Left ventricle myocardium inferior (tissue), 1 donor: Measurements from ENCODE around the gene EIF4EBP2. TPM values are rescaled to one million over a fixed set of nuclear protein-coding genes. Genes with fewer than 3 reads are reported as not detected.

Source experiments
- DNase-seq: peaks from one replicate; pipeline ENCODE4 v3.0.0-alpha.2; 2020
- H3K27ac ChIP-seq: fragments of 200-600 bp; replicated peaks from 2 replicates; pipeline ENCODE4 v1.8.0; 2021
- H3K27me3 ChIP-seq: fragments of 200-600 bp; 2 replicates; pipeline ENCODE4 v1.8.0; 2021; ENCODE audit warnings: low read depth
- H3K36me3 ChIP-seq: fragments of 200-600 bp; 2 replicates; pipeline ENCODE4 v1.8.0; 2021
- H3K4me1 ChIP-seq: fragments of 200-600 bp; 2 replicates; pipeline ENCODE4 v1.8.0; 2021
- H3K4me3 ChIP-seq: fragments of 200-600 bp; 2 replicates; pipeline ENCODE4 v1.8.0; 2021; ENCODE audit warnings: mild to moderate bottlenecking, moderate library complexity
- H3K9me3 ChIP-seq: fragments of 200-600 bp; replicated peaks from 2 replicates; pipeline ENCODE4 v1.8.0; 2021
- CTCF ChIP-seq: fragments of 200-600 bp; IDR thresholded peaks from 2 replicates; pipeline ENCODE4 v1.8.0; 2021; ENCODE audit warnings: antibody characterized with exemption, mild to moderate bottlenecking, borderline replicate concordance
- intact Hi-C: fragments of 100-400 bp; cut with micrococcal nuclease; formaldehyde crosslinking; loops from one replicate; pipeline ENCODE4 v1.11.0; 2022
- total RNA-seq: library from RNA; stranded (reverse); fragmentation: NEBNext Ultra II Directional; extraction: Animal tissue kit (Norgen Biotek cat#: 25700); gene quantifications from one replicate; pipeline ENCODE4 v1.2.1, GENCODE V29; 2021
- donor health status: DM: no; HTN: yes; CAD: no; lungs with severe emphysema.

The EIF4EBP2 gene
- total RNA-seq, 1 donor from 2014 or later: 75.1 TPM

DNA sequence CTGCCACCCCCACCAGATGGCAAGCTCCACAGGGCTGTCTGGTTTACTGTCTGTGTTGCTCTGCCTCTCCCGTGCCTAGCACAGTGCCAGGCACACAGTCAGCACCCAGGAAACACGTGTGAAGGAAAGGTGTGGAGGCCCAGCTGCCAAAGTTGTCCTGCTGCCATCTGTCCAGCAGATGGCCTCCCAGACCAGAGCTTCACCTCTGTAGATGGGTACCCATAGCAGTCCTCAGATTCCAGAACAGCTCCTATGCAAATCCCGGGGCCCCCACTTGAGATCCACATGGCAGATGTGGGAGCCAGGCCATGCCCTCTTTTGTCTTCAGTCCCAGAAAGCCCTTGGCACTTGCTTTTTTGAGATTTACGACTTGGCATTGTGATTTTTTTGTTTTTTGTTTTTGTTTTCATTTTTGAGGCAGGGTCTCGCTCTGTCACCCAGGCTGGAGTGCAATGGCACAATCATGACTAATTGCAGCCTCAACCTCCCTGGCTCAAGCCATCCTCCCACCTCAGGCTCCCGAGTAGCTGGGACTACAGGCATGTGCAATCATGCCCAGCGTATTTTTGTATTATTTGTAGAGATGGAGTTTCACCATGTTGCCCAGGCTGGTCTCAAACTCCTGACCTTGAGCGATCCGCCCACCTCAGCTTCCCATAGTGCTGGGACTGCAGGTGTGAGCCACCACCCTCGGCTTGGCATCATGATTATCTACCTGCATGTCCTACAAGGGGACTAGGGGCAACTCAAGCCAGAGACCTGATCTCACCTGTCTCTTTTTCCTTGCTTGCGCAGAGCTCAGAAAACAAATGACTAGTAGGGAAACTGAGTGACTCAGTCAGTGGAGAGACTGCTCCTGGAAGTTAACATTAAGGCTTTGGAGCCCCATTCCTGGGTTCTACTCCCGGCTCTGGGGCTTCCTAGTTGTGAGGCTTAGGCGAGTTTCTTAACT is 57.7 kb downstream of the EIF4EBP2 start:
- Histone ChIP-seq H3K4me1 (peaks cover 50% of the 10 kb centered on the region), H3K36me3 (no peaks in the 10 kb centered on the region), H3K27ac (peak overlapping the region; percentile 50), H3K27me3 (no peaks in the 10 kb centered on the region), H3K4me3 (no peak overlapping the region), H3K9me3 (no peaks in the 10 kb centered on the region)
- DNase-seq: peak; percentile 54
- peak; percentile 94 for TF ChIP-seq CTCF
- intact Hi-C loops: loop anchor here (2.0 to 10.0 kb wide), 2 partner anchors 79 to 293 kb away; no protein-coding TSS in a partner anchor

GRCh38 chr10:70462349-70462984 is 58.5 kb downstream of the EIF4EBP2 start:
- Histone ChIP-seq H3K27ac (peak overlapping the region; percentile 50), H3K4me1 (peaks cover 48% of the 10 kb centered on the region), H3K27me3 (no peaks in the 10 kb centered on the region), H3K4me3 (no peak overlapping the region), H3K36me3 (no peaks in the 10 kb centered on the region), H3K9me3 (no peaks in the 10 kb centered on the region)
- intact Hi-C loops: loop anchor here (10.0 kb wide), 1 partner anchor 292 kb away; no protein-coding TSS in a partner anchor
- peak; percentile 18 for TF ChIP-seq CTCF
- peak; percentile 86 for DNase-seq

DNA sequence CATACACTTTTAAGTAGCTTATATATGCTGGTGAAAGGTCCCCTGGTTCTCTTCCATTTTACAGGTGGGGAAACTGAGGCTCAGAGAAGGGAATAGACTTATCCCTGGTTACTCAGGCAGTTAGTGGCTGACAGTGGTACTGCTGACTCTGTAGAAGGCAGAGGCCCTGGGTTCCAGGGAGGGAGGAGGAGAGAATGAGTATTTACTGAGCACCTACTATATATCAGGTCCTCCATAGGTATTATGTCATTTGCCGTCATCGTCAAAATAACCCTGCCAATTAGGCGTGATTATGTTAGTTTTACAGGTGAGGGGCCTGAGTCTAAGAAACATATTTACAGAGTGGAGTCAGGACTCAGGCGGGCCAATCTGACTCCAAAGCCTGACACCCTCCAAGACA is 61.3 kb downstream of the EIF4EBP2 start:
- TF ChIP-seq CTCF: no peak
- DNase-seq: no peak
- Histone ChIP-seq H3K27me3 (no peaks in the 10 kb centered on the region), H3K4me3 (no peak overlapping the region), H3K4me1 (peaks cover 34% of the 10 kb centered on the region), H3K36me3 (no peaks in the 10 kb centered on the region), H3K27ac (no peak overlapping the region), H3K9me3 (no peaks in the 10 kb centered on the region)
- intact Hi-C loops: loop anchor here (10.0 kb wide), 1 partner anchor 290 kb away; no protein-coding TSS in a partner anchor

DNA sequence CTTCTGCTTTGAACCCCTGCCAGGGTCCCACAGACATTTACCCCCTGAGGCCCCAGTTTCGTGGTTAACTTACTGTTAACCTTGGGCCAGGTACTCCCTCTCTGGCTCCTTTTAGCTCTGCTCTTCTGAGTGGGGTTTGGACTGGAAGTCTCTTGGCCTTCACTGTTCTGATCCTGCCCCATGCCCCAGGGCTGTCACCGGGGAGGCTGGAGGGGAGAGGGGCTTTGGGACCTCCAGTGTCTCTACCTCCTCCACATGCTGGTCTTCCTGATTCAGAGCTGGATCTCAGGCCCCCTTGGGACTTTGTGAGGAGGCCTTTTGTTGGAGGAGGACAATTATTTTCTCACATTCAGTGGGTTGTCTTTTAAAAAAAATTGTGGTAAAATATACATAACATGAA is 61.9 kb downstream of the EIF4EBP2 start:
- intact Hi-C loops: loop anchor here (10.0 kb wide), 1 partner anchor 289 kb away; no protein-coding TSS in a partner anchor
- H3K27me3 ChIP-seq: no peaks in the 10 kb centered on the region
- no peaks in the 10 kb centered on the region for H3K36me3 ChIP-seq
- H3K4me3 ChIP-seq: no peak overlapping the region
- no peaks in the 10 kb centered on the region for H3K9me3 ChIP-seq
- TF ChIP-seq CTCF: no peak
- peaks cover 34% of the 10 kb centered on the region for H3K4me1 ChIP-seq
- H3K27ac ChIP-seq: no peak overlapping the region
- no peak for DNase-seq

DNA sequence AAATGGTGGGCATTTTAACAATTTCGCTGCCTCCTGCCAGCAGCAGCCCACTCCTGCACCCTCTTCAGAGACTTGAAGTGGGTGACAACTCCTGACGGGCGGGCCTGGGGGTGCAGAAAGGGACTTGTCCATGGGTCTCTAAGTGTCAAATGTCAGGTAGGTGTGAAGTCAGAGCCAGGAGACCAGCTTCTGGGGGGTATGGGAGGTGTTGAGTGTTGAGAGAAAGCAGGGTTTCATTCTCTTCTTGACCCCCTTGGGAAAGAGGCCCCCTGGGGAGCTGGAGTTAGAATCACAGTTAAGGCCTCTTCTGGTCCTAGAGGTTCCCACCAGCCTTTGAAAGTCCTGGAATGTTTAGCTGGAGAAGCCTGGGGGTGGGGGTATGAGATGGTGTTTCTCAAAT is 63.0 kb downstream of the EIF4EBP2 start:
- TF ChIP-seq CTCF: no peak
- Histone ChIP-seq H3K36me3 (no peaks in the 10 kb centered on the region), H3K4me3 (no peak overlapping the region), H3K4me1 (peaks cover 28% of the 10 kb centered on the region), H3K27ac (no peak overlapping the region), H3K27me3 (no peaks in the 10 kb centered on the region), H3K9me3 (no peaks in the 10 kb centered on the region)
- no peak for DNase-seq
- intact Hi-C loops: loop anchor here (10.0 kb wide), 1 partner anchor 288 kb away; no protein-coding TSS in a partner anchor
